Adrenal gland (tissue), 5 donors: ENCODE data around the gene CLC.

Experiments
- POLR2A ChIP-seq, 2 donors: fragments of 450-650 bp; IDR thresholded peaks; one replicate each; pipeline ENCODE4 v1.6.1; 2017; ENCODE audit warnings: antibody characterized with exemption in 2 of 2, mild to moderate bottlenecking in 2 of 2, moderate library complexity in 1 of 2
- TF ChIP-seq, protein P1 (sequence below), 6 experiments: fragments of 450-650 bp in 4 of 6; fragments of 200-600 bp in 2 of 6; sonication (generic) in 1 of 6; IDR thresholded peaks; 1 replicate in 5 of 6; 2 replicates in 1 of 6; pipeline versions ENCODE4 v1.5.1 to v1.8.0; 2016 to 2021; ENCODE audit warnings: antibody characterized with exemption in 6 of 6, mild to moderate bottlenecking in 2 of 6, moderate library complexity in 1 of 6
- donor health status: DM: no; HTN: no; CAD: no.

DNA sequence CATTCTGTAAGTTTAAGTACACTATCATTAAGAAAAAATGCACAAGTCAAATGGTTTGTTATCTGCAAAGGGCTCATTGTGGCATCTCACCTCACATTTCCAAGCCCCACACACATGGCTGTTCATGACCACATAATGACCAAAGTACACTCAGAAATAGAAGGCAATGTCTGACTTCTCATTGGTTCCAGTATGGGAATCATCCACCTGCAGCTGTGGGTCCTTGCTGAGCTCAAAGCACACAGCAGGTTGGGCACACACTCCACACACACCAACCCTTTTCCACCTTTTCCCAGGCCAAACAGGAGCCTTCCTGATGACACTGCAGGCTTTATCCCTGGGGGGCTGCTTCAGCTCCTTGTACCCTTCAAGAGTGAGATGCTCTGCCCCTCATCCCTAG is 11.8 kb downstream of the CLC start:
- TF ChIP-seq, protein P1, sequence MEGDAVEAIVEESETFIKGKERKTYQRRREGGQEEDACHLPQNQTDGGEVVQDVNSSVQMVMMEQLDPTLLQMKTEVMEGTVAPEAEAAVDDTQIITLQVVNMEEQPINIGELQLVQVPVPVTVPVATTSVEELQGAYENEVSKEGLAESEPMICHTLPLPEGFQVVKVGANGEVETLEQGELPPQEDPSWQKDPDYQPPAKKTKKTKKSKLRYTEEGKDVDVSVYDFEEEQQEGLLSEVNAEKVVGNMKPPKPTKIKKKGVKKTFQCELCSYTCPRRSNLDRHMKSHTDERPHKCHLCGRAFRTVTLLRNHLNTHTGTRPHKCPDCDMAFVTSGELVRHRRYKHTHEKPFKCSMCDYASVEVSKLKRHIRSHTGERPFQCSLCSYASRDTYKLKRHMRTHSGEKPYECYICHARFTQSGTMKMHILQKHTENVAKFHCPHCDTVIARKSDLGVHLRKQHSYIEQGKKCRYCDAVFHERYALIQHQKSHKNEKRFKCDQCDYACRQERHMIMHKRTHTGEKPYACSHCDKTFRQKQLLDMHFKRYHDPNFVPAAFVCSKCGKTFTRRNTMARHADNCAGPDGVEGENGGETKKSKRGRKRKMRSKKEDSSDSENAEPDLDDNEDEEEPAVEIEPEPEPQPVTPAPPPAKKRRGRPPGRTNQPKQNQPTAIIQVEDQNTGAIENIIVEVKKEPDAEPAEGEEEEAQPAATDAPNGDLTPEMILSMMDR (IDR thresholded peaks at IDR 0.05) = no peak
- TF ChIP-seq POLR2A (IDR thresholded peaks at IDR 0.05) = no peak
